Measurements from ENCODE around the gene SNX10.

SNX10 gene

GRCh38 chr7:26398756-26399509, 107.3 kb downstream of the SNX10 start:
- peak in 40 of 58 donors; percentile 4 to 73 (median 42) for DNase-seq

- DNase-seq = no peak
Observed at GRCh38 chr7:26399736-26400135, 108.1 kb downstream of the SNX10 start.

- no peak for DNase-seq
Observed at GRCh38 chr7:26403640-26404039, 112.0 kb downstream of the SNX10 start.

GRCh38 chr7:26404189-26404996, 112.7 kb downstream of the SNX10 start:
- DNase-seq = no peak

GRCh38 chr7:26406433-26406832, 114.8 kb downstream of the SNX10 start:
- DNase-seq = no peak

GRCh38 chr7:26409661-26410547, 118.2 kb downstream of the SNX10 start:
- no peak for DNase-seq

- DNase-seq = no peak
Observed at GRCh38 chr7:26413007-26413691, 121.5 kb downstream of the SNX10 start.

GRCh38 chr7:26416004-26416403, 124.3 kb downstream of the SNX10 start:
- DNase-seq = no peak

GRCh38 chr7:26417911-26418413, 126.3 kb downstream of the SNX10 start:
- DNase-seq = no peak

GRCh38 chr7:26419198-26419597, 127.5 kb downstream of the SNX10 start:
- DNase-seq = no peak

- DNase-seq = no peak
Observed at GRCh38 chr7:26420422-26421019, 128.9 kb downstream of the SNX10 start.

GRCh38 chr7:26422761-26423160, 131.1 kb downstream of the SNX10 start:
- no peak for DNase-seq

GRCh38 chr7:26423436-26423835, 131.8 kb downstream of the SNX10 start:
- DNase-seq = no peak
